HG02852 (cell line): ENCODE results near the gene C6orf58.

Source experiments
- ATAC-seq: cut with Tn5 transposase; IDR thresholded peaks from one replicate; pipeline ENCODE4 v1.9.1; 2021; ENCODE audit warnings: mild to moderate bottlenecking, moderate library complexity; ENCODE audit not compliant: unreplicated experiment

C6orf58 gene

GRCh38 chr6:127576874-127577273 lies at the start of gene C6orf58:
TSS of gene C6orf58 (plus strand) at chr6:127577174. CDS start at chr6:127577186, 12 bp downstream.
- no peak for ATAC-seq

- no peak for ATAC-seq
Observed at GRCh38 chr6:127533011-127533410, 44.0 kb upstream of the C6orf58 start.

- ATAC-seq = no peak
Observed at GRCh38 chr6:127533736-127534135, 43.2 kb upstream of the C6orf58 start.

GRCh38 chr6:127538750-127539264 lies 38.2 kb upstream of the C6orf58 start:
- no peak for ATAC-seq

- ATAC-seq = peak; percentile 59
Observed at GRCh38 chr6:127539272-127539671, 37.7 kb upstream of the C6orf58 start.

- ATAC-seq = peak; percentile 67
Observed at GRCh38 chr6:127547215-127547614, 29.8 kb upstream of the C6orf58 start.

GRCh38 chr6:127547904-127548649 lies 28.9 kb upstream of the C6orf58 start:
- no peak for ATAC-seq

- ATAC-seq = no peak
Observed at GRCh38 chr6:127550403-127550802, 26.6 kb upstream of the C6orf58 start.

GRCh38 chr6:127554435-127555006 lies 22.5 kb upstream of the C6orf58 start:
- ATAC-seq = peak; percentile 67

GRCh38 chr6:127561660-127562059 lies 15.3 kb upstream of the C6orf58 start:
- ATAC-seq = no peak

- no peak for ATAC-seq
Observed at GRCh38 chr6:127564761-127565160, 12.2 kb upstream of the C6orf58 start.

- no peak for ATAC-seq
Observed at GRCh38 chr6:127566119-127566518, 10.9 kb upstream of the C6orf58 start.

- no peak for ATAC-seq
Observed at GRCh38 chr6:127566651-127567050, 10.3 kb upstream of the C6orf58 start.

- no peak for ATAC-seq
Observed at GRCh38 chr6:127567476-127567875, 9.5 kb upstream of the C6orf58 start.

GRCh38 chr6:127570739-127571389 lies 6.1 kb upstream of the C6orf58 start:
- peak; percentile 95 for ATAC-seq

- no peak for ATAC-seq
Observed at GRCh38 chr6:127578900-127579299, 1.9 kb downstream of the C6orf58 start.

GRCh38 chr6:127581576-127581975 lies 4.6 kb downstream of the C6orf58 start:
- no peak for ATAC-seq

GRCh38 chr6:127582777-127583462 lies 5.9 kb downstream of the C6orf58 start:
- ATAC-seq = no peak

GRCh38 chr6:127585123-127585522 lies 8.1 kb downstream of the C6orf58 start:
- no peak for ATAC-seq

- no peak for ATAC-seq
Observed at GRCh38 chr6:127586372-127586771, 9.4 kb downstream of the C6orf58 start.

- no peak for ATAC-seq
Observed at GRCh38 chr6:127587875-127588274, 10.9 kb downstream of the C6orf58 start.
